Sigmoid colon (tissue), 3 donors: ENCODE measurements around the gene LYL1.

Source experiments
- CTCF ChIP-seq, 4 experiments: fragments of 450-650 bp in 3 of 4; fragments of 200-600 bp in 1 of 4; IDR thresholded peaks; one replicate each; pipeline ENCODE4 v1.5.1; 2016 to 2019; ENCODE audit warnings: antibody characterized with exemption in 4 of 4, mild to moderate bottlenecking in 3 of 4, moderate library complexity in 2 of 4
- POLR2A ChIP-seq, 2 donors: fragments of 450-650 bp; IDR thresholded peaks; one replicate each; pipeline ENCODE4 v1.6.1; 2016; ENCODE audit warnings: antibody characterized with exemption in 2 of 2, mild to moderate bottlenecking in 2 of 2, moderate library complexity in 2 of 2

DNA sequence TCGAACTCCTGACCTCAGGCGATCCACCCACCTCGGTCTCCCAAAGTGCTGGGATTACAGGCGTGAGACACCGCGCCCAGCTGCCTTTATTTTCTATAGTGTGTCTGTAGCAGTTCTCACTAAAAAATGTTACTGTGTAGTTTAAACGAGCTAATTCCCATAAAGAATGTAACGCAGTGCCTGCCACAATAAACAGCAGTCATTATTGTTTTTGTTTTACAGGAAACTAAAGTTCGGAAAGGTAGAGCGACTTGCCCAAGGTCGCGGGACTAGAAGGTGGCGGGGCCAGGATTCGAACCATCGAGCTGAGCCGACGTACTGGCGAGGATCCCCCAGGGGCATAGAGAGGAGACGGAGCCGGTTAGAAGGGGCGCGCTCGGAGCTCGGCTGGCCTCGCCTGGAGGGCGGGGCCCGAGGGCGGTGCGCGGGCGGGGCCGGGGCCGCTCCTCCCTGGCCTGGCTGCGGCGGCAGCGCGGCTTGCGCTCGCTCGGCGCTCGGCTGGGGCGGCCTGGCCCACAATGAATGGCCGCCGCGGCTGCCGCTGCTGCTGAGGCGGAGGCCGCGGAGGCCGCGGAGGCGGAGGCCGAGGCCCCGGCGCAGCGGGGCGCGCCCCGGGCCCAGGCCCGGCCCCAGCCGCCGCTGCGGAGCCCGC lies 15.2 kb upstream of the LYL1 start, which contains the start of gene NACC1:
- TF ChIP-seq CTCF (IDR thresholded peaks at IDR 0.05) (no peak), POLR2A (IDR thresholded peaks at IDR 0.05) (no peak)
